ENCODE data around the gene PIP5K1B.

GRCh38 chr9:68963416-68963815 lies 258.4 kb downstream of the PIP5K1B start:
- no peak for TF ChIP-seq CTCF (IDR thresholded peaks at IDR 0.05)
- TF ChIP-seq EP300 (IDR thresholded peaks at IDR 0.05) = no peak
- no peak for TF ChIP-seq POLR2A (IDR thresholded peaks at IDR 0.05)

Measured in sigmoid colon (tissue), 4 donors.